Breast epithelium (tissue), 3 donors: ENCODE data around the gene XRRA1.

Source experiments
- CTCF ChIP-seq, 3 donors: fragments of 450-650 bp; IDR thresholded peaks; one replicate each; pipeline ENCODE4 v1.5.1; 2016 to 2017; ENCODE audit warnings: antibody characterized with exemption in 3 of 3, mild to moderate bottlenecking in 3 of 3, moderate library complexity in 3 of 3
- POLR2AphosphoS5 ChIP-seq, 3 donors: sonication (generic); formaldehyde crosslinking; IDR thresholded peaks; one replicate each; pipeline ENCODE4 v1.6.1; 2017; ENCODE audit warnings: antibody characterized with exemption in 3 of 3

- TF ChIP-seq CTCF (IDR thresholded peaks at IDR 0.05) (no peak), POLR2AphosphoS5 (IDR thresholded peaks at IDR 0.05) (no peak)
Measured at GRCh38 chr11:74896311-74896710, 52.6 kb downstream of the XRRA1 start.
